ENCODE measurements around the gene SERGEF.

Gene SERGEF

GRCh38 chr11:17855531-17856290 is 157.1 kb downstream of the SERGEF start:
- DNase-seq, result no peak

- DNase-seq, result no peak
Measured at GRCh38 chr11:17853280-17853679, 159.6 kb downstream of the SERGEF start.

GRCh38 chr11:17852246-17852645 is 160.6 kb downstream of the SERGEF start:
- no peak for DNase-seq

GRCh38 chr11:17851697-17852096 is 161.2 kb downstream of the SERGEF start:
- no peak for DNase-seq

GRCh38 chr11:17850336-17850735 is 162.5 kb downstream of the SERGEF start:
- DNase-seq, result peak in 1 of 3 experiments; percentile 3

- no peak for DNase-seq
Measured at GRCh38 chr11:17848715-17849114, 164.1 kb downstream of the SERGEF start.

- peak in 1 of 3 experiments; percentile 6 for DNase-seq
Measured at GRCh38 chr11:17846852-17847453, 165.9 kb downstream of the SERGEF start.

- no peak for DNase-seq
Measured at GRCh38 chr11:17845431-17845881, 167.4 kb downstream of the SERGEF start.

- DNase-seq, result peak in 1 of 3 experiments; percentile 32
Measured at GRCh38 chr11:17840101-17840548, 172.7 kb downstream of the SERGEF start.

GRCh38 chr11:17839450-17839849 is 173.4 kb downstream of the SERGEF start:
- no peak for DNase-seq

- no peak for DNase-seq
Measured at GRCh38 chr11:17838102-17838501, 174.7 kb downstream of the SERGEF start.

GRCh38 chr11:17831883-17832282 is 181.0 kb downstream of the SERGEF start:
- DNase-seq, result no peak

GRCh38 chr11:17831228-17831627 is 181.6 kb downstream of the SERGEF start:
- DNase-seq, result no peak

- DNase-seq, result no peak
Measured at GRCh38 chr11:17828311-17828751, 184.5 kb downstream of the SERGEF start.

GRCh38 chr11:17827006-17827405 is 185.8 kb downstream of the SERGEF start:
- peak; percentile 15 to 72 (median 69) for DNase-seq

GRCh38 chr11:17822401-17822781 is 190.5 kb downstream of the SERGEF start:
- no peak for DNase-seq

- no peak for DNase-seq
Measured at GRCh38 chr11:17821648-17822400, 191.0 kb downstream of the SERGEF start.

GRCh38 chr11:17816232-17816931 is 196.5 kb downstream of the SERGEF start:
- DNase-seq, result peak in 1 of 3 experiments; percentile 57

- DNase-seq, result no peak
Measured at GRCh38 chr11:17814546-17814945, 198.3 kb downstream of the SERGEF start.

GRCh38 chr11:17813391-17814059 is 199.3 kb downstream of the SERGEF start:
- peak in 1 of 3 experiments; percentile 22 for DNase-seq

GRCh38 chr11:17812865-17813187 is 200.0 kb downstream of the SERGEF start:
- no peak for DNase-seq

Data from NCI-H1417 (cell line).